Panc1 (cell line): ENCODE data around the gene KLC1. TPM values are rescaled to one million over a fixed set of nuclear protein-coding genes. Genes with fewer than 3 reads are reported as not detected.

Experiments
- ATAC-seq: fragments of 200-7000 bp; cut with Tn5 transposase; 2 replicates; pipeline ENCODE4 v1.9.1; 2020; ENCODE audit warnings: mild to moderate bottlenecking, moderate library complexity
- BruUV-seq: library from RNA; stranded (reverse); fragments of 400-500 nt; replicated peaks from 2 replicates; lab custom pipeline; 2021; lab: Mats Ljungman, UMichigan
- CTCF ChIA-PET: fragments of 300-600 bp; sonication (Branson Sonifier 250); formaldehyde crosslinking; loops from one replicate; lab custom pipeline; 2022; ENCODE audit warnings: antibody characterized with exemption; lab: Charles Lee
- POLR2A ChIA-PET: fragments of 300-600 bp; sonication (Branson Sonifier 250); formaldehyde crosslinking; loops from one replicate; lab custom pipeline; 2022; ENCODE audit warnings: antibody characterized with exemption; lab: Charles Lee
- DNase-seq: peaks from one replicate; pipeline ENCODE4 v3.0.0-alpha.2; 2010; ENCODE audit warnings: low read depth, low spot score
- H3K27ac ChIP-seq: 2 replicates; pipeline ENCODE4 v1.5.1; 2011; ENCODE audit warnings: mild to moderate bottlenecking, low read length, inconsistent platforms
- H3K27me3 ChIP-seq: fragments of 200-500 bp; sonication (Bioruptor generic); 2 replicates; pipeline ENCODE4 v1.6.0; 2014; ENCODE audit warnings: low read length, inconsistent platforms; ENCODE audit not compliant: control insufficient read depth, insufficient read depth
- H3K36me3 ChIP-seq: fragments of 200-500 bp; sonication (Bioruptor generic); 2 replicates; pipeline ENCODE4 v1.5.1; 2014; ENCODE audit warnings: inconsistent platforms, mild to moderate bottlenecking, low read length, moderate library complexity; ENCODE audit not compliant: control insufficient read depth, insufficient read depth
- H3K4me1 ChIP-seq: 2 replicates; pipeline ENCODE4 v1.5.1; 2011; ENCODE audit warnings: inconsistent platforms, mild to moderate bottlenecking, low read length, moderate library complexity; ENCODE audit not compliant: control insufficient read depth, insufficient read depth
- H3K4me3 ChIP-seq, 2 experiments: 2 replicates each; pipeline ENCODE4 v1.5.1; 2011 to 2012; ENCODE audit warnings: low read depth in 2 of 2, low read length in 2 of 2, mild to moderate bottlenecking in 2 of 2, inconsistent platforms in 1 of 2, moderate library complexity in 1 of 2
- H3K9me3 ChIP-seq: fragments of 200-500 bp; sonication (Bioruptor generic); 2 replicates; pipeline ENCODE4 v1.5.1; 2014; ENCODE audit warnings: low read depth, mild to moderate bottlenecking, inconsistent platforms, low read length, moderate library complexity; ENCODE audit not compliant: control insufficient read depth, insufficient read depth
- POLR2AphosphoS5 ChIP-seq: IDR thresholded peaks from 2 replicates; pipeline ENCODE4 v1.6.1; 2012; ENCODE audit warnings: mild to moderate bottlenecking, low read depth, low read length, moderate library complexity
- REST ChIP-seq, 2 experiments: IDR thresholded peaks; 2 replicates each; pipeline ENCODE4 v1.6.1; 2011 to 2012; ENCODE audit warnings: low read depth in 2 of 2, control low read depth in 1 of 2, low read length in 1 of 2, mild to moderate bottlenecking in 1 of 2, moderate library complexity in 1 of 2; ENCODE audit not compliant: insufficient read depth in 1 of 2
- SIN3A ChIP-seq: IDR thresholded peaks from 2 replicates; pipeline ENCODE4 v1.6.1; 2012; ENCODE audit warnings: low read depth, mild to moderate bottlenecking, low read length, moderate library complexity, borderline replicate concordance; ENCODE audit not compliant: insufficient read depth
- TCF7L2 ChIP-seq: IDR thresholded peaks from 2 replicates; pipeline ENCODE4 v1.6.1; 2011; ENCODE audit warnings: mild to moderate bottlenecking, low read depth, low read length, inconsistent platforms
- in situ Hi-C: cut with HindIII; loops from 2 replicates; pipeline ENCODE4 v1.10.0; 2016; ENCODE audit warnings: low sequenced_read_pairs, low pct_unique_long_range_greater_than_20kb
- intact Hi-C: fragments of 100-400 bp; cut with micrococcal nuclease; formaldehyde crosslinking; loops from one replicate; pipeline ENCODE4 v1.10.0; 2022; ENCODE audit not compliant: unreplicated experiment
- total RNA-seq: library from RNA; stranded (reverse); gene quantifications from one replicate; pipeline ENCODE4 v1.2.1, GENCODE V29; 2021; ENCODE audit not compliant: unreplicated experiment
- TF ChIP-seq, protein P1 (sequence below): fragments of 450-650 bp; IDR thresholded peaks from 2 replicates; pipeline ENCODE4 v1.5.1; 2017; ENCODE audit warnings: mild to moderate bottlenecking

Gene KLC1
- total RNA-seq, 1 experiment from 2014 or later, result 98.0 TPM

GRCh38 chr14:103676881-103677675 lies 48.1 kb downstream of the KLC1 start:
- no peak for TF ChIP-seq POLR2AphosphoS5
- TF ChIP-seq SIN3A, result no peak
- no peak for TF ChIP-seq TCF7L2
- TF ChIP-seq REST (IDR thresholded peaks at IDR 0.05; ENCODE audit: insufficient read depth in 1 of 2, low read depth in 2 of 2, low read length in 1 of 2), result no peak
- TF ChIP-seq, protein P1, sequence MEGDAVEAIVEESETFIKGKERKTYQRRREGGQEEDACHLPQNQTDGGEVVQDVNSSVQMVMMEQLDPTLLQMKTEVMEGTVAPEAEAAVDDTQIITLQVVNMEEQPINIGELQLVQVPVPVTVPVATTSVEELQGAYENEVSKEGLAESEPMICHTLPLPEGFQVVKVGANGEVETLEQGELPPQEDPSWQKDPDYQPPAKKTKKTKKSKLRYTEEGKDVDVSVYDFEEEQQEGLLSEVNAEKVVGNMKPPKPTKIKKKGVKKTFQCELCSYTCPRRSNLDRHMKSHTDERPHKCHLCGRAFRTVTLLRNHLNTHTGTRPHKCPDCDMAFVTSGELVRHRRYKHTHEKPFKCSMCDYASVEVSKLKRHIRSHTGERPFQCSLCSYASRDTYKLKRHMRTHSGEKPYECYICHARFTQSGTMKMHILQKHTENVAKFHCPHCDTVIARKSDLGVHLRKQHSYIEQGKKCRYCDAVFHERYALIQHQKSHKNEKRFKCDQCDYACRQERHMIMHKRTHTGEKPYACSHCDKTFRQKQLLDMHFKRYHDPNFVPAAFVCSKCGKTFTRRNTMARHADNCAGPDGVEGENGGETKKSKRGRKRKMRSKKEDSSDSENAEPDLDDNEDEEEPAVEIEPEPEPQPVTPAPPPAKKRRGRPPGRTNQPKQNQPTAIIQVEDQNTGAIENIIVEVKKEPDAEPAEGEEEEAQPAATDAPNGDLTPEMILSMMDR, result no peak
- Histone ChIP-seq H3K9me3 (no peaks in the 10 kb centered on the region), H3K4me3 (no peak overlapping the region), H3K27ac (no peak overlapping the region), H3K4me1 (no peaks in the 10 kb centered on the region), H3K27me3 (no peaks in the 10 kb centered on the region), H3K36me3 (peaks cover 25% of the 10 kb centered on the region)
- BruUV-seq, result no TSS peak
- ATAC-seq (no peak), DNase-seq (no peak)
- ChIA-PET CTCF (no interaction called here), POLR2A (no interaction called here)
- in situ Hi-C loops (no loop called here), intact Hi-C loops (loop anchor here (10.0 kb wide), 1 partner anchor 62 kb away; no protein-coding TSS in a partner anchor)

DNA sequence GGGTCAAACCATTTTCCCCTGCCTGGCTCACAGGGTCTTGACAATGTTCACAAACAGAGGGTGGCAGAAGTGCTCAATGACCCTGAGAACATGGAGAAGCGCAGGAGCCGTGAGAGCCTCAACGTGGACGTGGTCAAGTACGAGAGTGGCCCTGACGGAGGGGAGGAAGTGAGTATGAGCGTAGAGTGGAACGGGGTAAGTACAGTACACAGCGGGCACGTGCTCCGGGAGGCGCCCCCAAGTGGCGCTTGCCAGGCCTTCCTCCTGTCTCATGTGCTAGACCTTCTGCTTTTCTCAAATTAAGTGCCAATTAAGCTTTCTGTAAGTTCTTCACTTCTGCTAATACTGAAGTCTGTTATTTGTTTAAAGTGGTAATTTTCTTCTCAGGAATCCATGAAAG lies 50.3 kb downstream of the KLC1 start:
- Histone ChIP-seq H3K9me3 (no peaks in the 10 kb centered on the region), H3K36me3 (peaks cover 27% of the 10 kb centered on the region), H3K4me3 (no peak overlapping the region), H3K4me1 (no peaks in the 10 kb centered on the region), H3K27ac (no peak overlapping the region), H3K27me3 (no peaks in the 10 kb centered on the region)
- in situ Hi-C loops (no loop called here), intact Hi-C loops (loop anchor here (10.0 kb wide), 1 partner anchor 65 kb away; no protein-coding TSS in a partner anchor)
- POLR2A ChIA-PET, result no interaction called here
- no TSS peak for BruUV-seq
- DNase-seq (no peak), ATAC-seq (0 out of 2 replicates have a peak, but pooled peaks have one; percentile 75)
- CTCF ChIA-PET, result no interaction called here
- no peak for TF ChIP-seq REST (IDR thresholded peaks at IDR 0.05; ENCODE audit: insufficient read depth in 1 of 2, low read depth in 2 of 2, low read length in 1 of 2)
